C4-2B (cell line): ENCODE data around the gene EMILIN3.

Experiments used
- CTCF ChIP-seq: fragments of 450-650 bp; conservative IDR thresholded peaks from 2 replicates; pipeline ENCODE4 v1.5.1; 2017; ENCODE audit warnings: mild to moderate bottlenecking
- ZFX ChIP-seq: fragments of 450-650 bp; IDR thresholded peaks from 2 replicates; pipeline ENCODE4 v1.6.1; 2017

- TF ChIP-seq CTCF (no peak), ZFX (no peak)
These were observed 48.9 kb downstream of the EMILIN3 start, which contains the start of gene ZHX3 for GRCh38 chr20:41317546-41318270.
